H1 (cell line): ENCODE measurements around the gene ARF4. TPM values are rescaled to one million over a fixed set of nuclear protein-coding genes. Genes with fewer than 3 reads are reported as not detected.

Source experiments
- CTCF ChIA-PET: fragments of 300-600 bp; sonication (Branson Sonifier 250); formaldehyde crosslinking; loops from one replicate; lab custom pipeline; 2021; ENCODE audit not compliant: partially characterized antibody; lab: Charles Lee
- POLR2A ChIA-PET: fragments of 300-600 bp; sonication (Branson Sonifier 250); formaldehyde crosslinking; loops from one replicate; lab custom pipeline; 2021; ENCODE audit warnings: inconsistent platforms; ENCODE audit not compliant: partially characterized antibody; lab: Charles Lee
- DNase-seq, 2 experiments: peaks; one replicate each; pipeline versions ENCODE4 v3.0.0 to v3.0.0-alpha.2; 2010 to 2022; ENCODE audit warnings: low spot score in 2 of 2, low read depth in 1 of 2, mixed read lengths in 1 of 2
- FAIRE-seq: peaks from 2 replicates; lab custom pipeline; 2011; peaks lifted over from hg19 to GRCh38; lab: Jason Lieb, UNC
- H2AFZ ChIP-seq: 2 replicates; pipeline ENCODE4 v1.8.1; 2012; ENCODE audit warnings: low read length, inconsistent platforms
- H2AK5ac ChIP-seq: 2 replicates; pipeline ENCODE4 v1.6.1; 2013; ENCODE audit warnings: low read depth, low read length
- H2BK120ac ChIP-seq: replicated peaks from 2 replicates; pipeline ENCODE3; 2013; ENCODE audit warnings: low read depth, low read length, inconsistent platforms
- H2BK12ac ChIP-seq: 2 replicates; pipeline ENCODE4 v1.6.1; 2013; ENCODE audit warnings: low read depth, low read length
- H2BK15ac ChIP-seq: 2 replicates; pipeline ENCODE4 v1.6.1; 2013; ENCODE audit warnings: low read length
- H2BK20ac ChIP-seq: 2 replicates; pipeline ENCODE4 v1.6.1; 2013; ENCODE audit warnings: low read length
- H2BK5ac ChIP-seq: 2 replicates; pipeline ENCODE4 v1.6.1; 2013; ENCODE audit warnings: low read depth, low read length
- H3K14ac ChIP-seq: 2 replicates; pipeline ENCODE4 v1.6.1; 2013; ENCODE audit warnings: inconsistent platforms; ENCODE audit not compliant: insufficient read length
- H3K18ac ChIP-seq: 2 replicates; pipeline ENCODE4 v1.6.1; 2013; ENCODE audit warnings: low read length; ENCODE audit errors: extremely low read depth
- H3K23ac ChIP-seq: 2 replicates; pipeline ENCODE4 v1.6.1; 2013; ENCODE audit warnings: inconsistent platforms; ENCODE audit not compliant: insufficient read length
- H3K23me2 ChIP-seq: 2 replicates; pipeline ENCODE4 v1.6.1; 2013; ENCODE audit warnings: low read depth, low read length
- H3K27ac ChIP-seq: 2 replicates; pipeline ENCODE4 v1.6.1; 2011; ENCODE audit warnings: low read depth, low read length, inconsistent platforms
- H3K27me3 ChIP-seq, 4 experiments: replicated peaks in 1 of 4; 1 replicate in 1 of 4; 2 replicates in 3 of 4; pipeline versions ENCODE4 v1.6.1 to v1.8.1; 2011 to 2013; ENCODE audit warnings: low read length in 3 of 4, mild to moderate bottlenecking in 3 of 4, inconsistent platforms in 2 of 4, mixed read lengths in 2 of 4, moderate library complexity in 1 of 4; ENCODE audit not compliant: control insufficient read depth in 3 of 4, insufficient read depth in 3 of 4; ENCODE audit errors: extremely low read depth in 1 of 4
- H3K36me3 ChIP-seq, 4 experiments: 2 replicates each; pipeline versions ENCODE4 v1.6.1 to v1.8.1; 2011 to 2013; ENCODE audit warnings: mild to moderate bottlenecking in 4 of 4, low read length in 3 of 4, moderate library complexity in 2 of 4, control low read depth in 1 of 4, inconsistent platforms in 1 of 4; ENCODE audit not compliant: insufficient read depth in 4 of 4, control insufficient read depth in 2 of 4
- H3K4ac ChIP-seq: replicated peaks from 2 replicates; pipeline ENCODE3; 2013; ENCODE audit warnings: low read length, low read depth, mixed read lengths, inconsistent platforms; ENCODE audit not compliant: insufficient read length
- H3K4me1 ChIP-seq, 4 experiments: replicated peaks in 1 of 4; 1 replicate in 1 of 4; 2 replicates in 3 of 4; pipeline versions ENCODE4 v1.6.1 to v1.8.1; 2011 to 2013; ENCODE audit warnings: low read length in 3 of 4, inconsistent platforms in 2 of 4, mixed read lengths in 1 of 4; ENCODE audit not compliant: insufficient read depth in 4 of 4, control insufficient read depth in 3 of 4
- H3K4me2 ChIP-seq, 2 experiments: 2 replicates each; pipeline versions ENCODE4 v1.6.1 to v1.8.1; 2011 to 2013; ENCODE audit warnings: low read depth in 2 of 2, low read length in 2 of 2, control low read depth in 1 of 2, inconsistent platforms in 1 of 2, mild to moderate bottlenecking in 1 of 2; ENCODE audit not compliant: insufficient read depth in 1 of 2
- H3K4me3 ChIP-seq, 4 experiments: fragments of 200-600, 300-600 bp in 1 of 4; sonication (generic), shearing (Covaris generic), sonication (Bioruptor Twin) in 1 of 4; 2 replicates each; pipeline versions ENCODE4 v1.5.1 to v1.8.1; 2011 to 2016; ENCODE audit warnings: low read length in 4 of 4, low read depth in 3 of 4, control low read depth in 2 of 4, inconsistent platforms in 2 of 4, mild to moderate bottlenecking in 2 of 4, mixed read lengths in 1 of 4, moderate library complexity in 1 of 4; ENCODE audit not compliant: insufficient read depth in 2 of 4; ENCODE audit errors: extremely low read depth in 1 of 4
- H3K56ac ChIP-seq: replicated peaks from 2 replicates; pipeline ENCODE3; 2013; ENCODE audit warnings: low read depth, mild to moderate bottlenecking, mixed read lengths, low read length, inconsistent platforms; ENCODE audit not compliant: insufficient read length
- H3K79me1 ChIP-seq: 2 replicates; pipeline ENCODE4 v1.6.1; 2013; ENCODE audit warnings: low read depth, low read length, control low read depth
- H3K79me2 ChIP-seq, 2 experiments: 2 replicates each; pipeline versions ENCODE4 v1.6.1 to v1.8.1; 2012 to 2013; ENCODE audit warnings: low read length in 2 of 2, mild to moderate bottlenecking in 2 of 2, inconsistent platforms in 1 of 2; ENCODE audit not compliant: insufficient read depth in 2 of 2, control insufficient read depth in 1 of 2
- H3K9ac ChIP-seq, 4 experiments: replicated peaks in 1 of 4; 1 replicate in 1 of 4; 2 replicates in 3 of 4; pipeline versions ENCODE4 v1.6.1 to v1.8.1; 2011 to 2013; ENCODE audit warnings: low read depth in 3 of 4, low read length in 3 of 4, control low read depth in 2 of 4, mild to moderate bottlenecking in 2 of 4, moderate library complexity in 2 of 4, inconsistent platforms in 1 of 4; ENCODE audit errors: extremely low read depth in 1 of 4
- H3K9me3 ChIP-seq, 2 experiments: 2 replicates each; pipeline versions ENCODE4 v1.6.1 to v1.8.1; 2012 to 2013; ENCODE audit warnings: mild to moderate bottlenecking in 2 of 2, moderate library complexity in 2 of 2, control low read depth in 1 of 2, inconsistent platforms in 1 of 2, low read depth in 1 of 2, low read length in 1 of 2, mixed read lengths in 1 of 2; ENCODE audit not compliant: insufficient read depth in 2 of 2
- H4K20me1 ChIP-seq, 2 experiments: replicated peaks in 1 of 2; 2 replicates each; pipeline versions ENCODE3 to v1.8.1; 2011 to 2013; ENCODE audit warnings: inconsistent platforms in 2 of 2, low read length in 2 of 2, mild to moderate bottlenecking in 1 of 2; ENCODE audit not compliant: insufficient read depth in 2 of 2, control insufficient read depth in 1 of 2
- H4K5ac ChIP-seq: 2 replicates; pipeline ENCODE4 v1.6.1; 2013; ENCODE audit warnings: low read length, low read depth, mixed read lengths, inconsistent platforms; ENCODE audit not compliant: insufficient read length
- H4K8ac ChIP-seq: 2 replicates; pipeline ENCODE4 v1.8.0; 2013; ENCODE audit warnings: mild to moderate bottlenecking, moderate library complexity, low read length, inconsistent platforms; ENCODE audit not compliant: insufficient read depth; ENCODE audit errors: extremely low read depth
- H4K91ac ChIP-seq: replicated peaks from 2 replicates; pipeline ENCODE3; 2013; ENCODE audit warnings: low read length, mixed read lengths, inconsistent platforms; ENCODE audit not compliant: insufficient read length
- CHD1 ChIP-seq: IDR thresholded peaks from 2 replicates; pipeline ENCODE4 v1.6.1; 2012; ENCODE audit warnings: low read depth, low read length, improper control_type of control experiment
- FOSL1 ChIP-seq: IDR thresholded peaks from 2 replicates; pipeline ENCODE4 v1.6.1; 2011; ENCODE audit warnings: mild to moderate bottlenecking, low read depth, low read length, moderate library complexity; ENCODE audit not compliant: insufficient read depth
- KDM1A ChIP-seq: fragments of 200-600, 300-600 bp; sonication (generic); IDR thresholded peaks from 2 replicates; pipeline ENCODE4 v1.7.1; 2016; ENCODE audit warnings: mild to moderate bottlenecking, low read length, borderline replicate concordance
- TAF7 ChIP-seq: optimal IDR thresholded peaks from 2 replicates; pipeline ENCODE3; 2011; ENCODE audit warnings: low read depth, mild to moderate bottlenecking, inconsistent platforms, low read length, moderate library complexity, borderline replicate concordance
- TBP ChIP-seq: IDR thresholded peaks from 2 replicates; pipeline ENCODE4 v1.6.1; 2011; ENCODE audit warnings: low read depth, low read length, improper control_type of control experiment
- polyA plus RNA-seq, 7 experiments: library from polyadenylated mRNA; depleted of rRNA in 3 of 7; stranded (reverse) in 5 of 7; unstranded in 2 of 7; fragments of >200 nt in 5 of 7; fragments of 200-250 nt in 2 of 7; gene quantifications; 1 replicate in 5 of 7; 2 replicates in 1 of 7; 4 replicates in 1 of 7; pipeline versions ENCODE4 v1.2.1 to v1.2.3, GENCODE V29; 2011 to 2013; ENCODE audit warnings: missing spikeins in 2 of 7, mixed read lengths in 2 of 7
- total RNA-seq: library from RNA; stranded (reverse); fragmentation: NEBNext Ultra II Directional; extraction: Animal tissue kit (Norgen Biotek cat#: 25700); gene quantifications from 2 replicates; pipeline ENCODE4 v1.2.1, GENCODE V29; 2021

ARF4 gene
- total and polyA plus RNA-seq, 2 of the 8 experiments (the other 6 are each of a cell fraction or from before 2014, with no cell fraction given): 138 to 165 TPM

GRCh38 chr3:57530071-57530608 lies 67.0 kb downstream of the ARF4 start:
- DNase-seq (no peak), FAIRE-seq (no peak)
- ChIA-PET CTCF (interaction anchor here (0.6 kb wide), 1 partner anchor 52 kb away, joined by 3 read pairs; no protein-coding TSS in a partner anchor), POLR2A (no interaction called here)
- H4K91ac ChIP-seq: no peak overlapping the region
- no peak overlapping the region for H3K23ac ChIP-seq
- no peak overlapping the region for H3K4me3 ChIP-seq
- H2BK120ac ChIP-seq: no peak overlapping the region
- no peaks in the 10 kb centered on the region; the same call in 1 of the 2 replicates for H3K23me2 ChIP-seq
- H3K9me3 ChIP-seq: no peaks in the 10 kb centered on the region
- H4K8ac ChIP-seq: no peak overlapping the region
- no peak overlapping the region for H3K14ac ChIP-seq
- no peak overlapping the region for H2AFZ ChIP-seq
- H3K27ac ChIP-seq: no peak overlapping the region
- H2BK15ac ChIP-seq: no peak overlapping the region
- no peak overlapping the region for H2BK5ac ChIP-seq
- no peak overlapping the region for H3K9ac ChIP-seq
- H3K4me1 ChIP-seq: no peaks in the 10 kb centered on the region
- H4K20me1 ChIP-seq: no peaks in the 10 kb centered on the region
- H3K4ac ChIP-seq: no peak overlapping the region
- no peak overlapping the region for H2BK20ac ChIP-seq
- H4K5ac ChIP-seq: no peak overlapping the region
- H3K79me2 ChIP-seq: no peaks in the 10 kb centered on the region
- H2AK5ac ChIP-seq: no peak overlapping the region
- H3K18ac ChIP-seq: no peak overlapping the region
- no peaks in the 10 kb centered on the region for H3K79me1 ChIP-seq
- H3K36me3 ChIP-seq: no peaks in the 10 kb centered on the region
- H3K56ac ChIP-seq: no peak overlapping the region
- no peak overlapping the region for H2BK12ac ChIP-seq
- H3K4me2 ChIP-seq: no peak overlapping the region
- H3K27me3 ChIP-seq: no peaks in the 10 kb centered on the region
- no peak for TF ChIP-seq KDM1A
- TF ChIP-seq FOSL1: no peak
- TF ChIP-seq CHD1: no peak
- TF ChIP-seq TAF7: no peak
- no peak for TF ChIP-seq TBP
